Muscle of back (tissue), 13 donors: ENCODE data around the gene KRT72. TPM values are rescaled to one million over a fixed set of nuclear protein-coding genes. Genes with fewer than 3 reads are reported as not detected.
A peak's percentile ranks its signal among the peaks of the same experiment; 100 is the strongest.

ENCODE experiments used
- DNase-seq, 3 donors: peaks; one replicate each; pipeline versions ENCODE4 v3.0.0 to v3.0.0-alpha.2; 2013
- long read RNA-seq, 9 donors: transcript quantifications; one replicate each; lab custom pipeline, GENCODE V29; 2026
- polyA plus RNA-seq, 10 donors: library from polyadenylated mRNA; unstranded; fragments of 120-200 nt; gene quantifications; one replicate each; pipeline ENCODE4 v1.2.1, GENCODE V29; 2013; ENCODE audit not compliant: insufficient read length in 10 of 10

KRT72 gene
- polyA plus RNA-seq: 1 to 10 TPM in 1 of 10 donors, under 1 TPM in 1, not detected in 8; 0.30 to 1.5 TPM
- long read RNA-seq, donor 1: 0 reads
- long read RNA-seq, donor 2: 0 reads
- long read RNA-seq, donor 3: 0 reads
- long read RNA-seq, donor 4: 0 reads
- long read RNA-seq, donor 5: 0 reads
- long read RNA-seq, donor 6: 0 reads
- long read RNA-seq, donor 7: 0 reads
- long read RNA-seq, donor 8: 0 reads
- long read RNA-seq, donor 9: 0 reads

GRCh38 chr12:52600941-52601481, at the start of gene KRT72:
Gene KRT72, minus strand, starts transcription at chr12:52601463. Its CDS starts 11 bp downstream, at chr12:52601452.
- DNase-seq: no peak

DNA sequence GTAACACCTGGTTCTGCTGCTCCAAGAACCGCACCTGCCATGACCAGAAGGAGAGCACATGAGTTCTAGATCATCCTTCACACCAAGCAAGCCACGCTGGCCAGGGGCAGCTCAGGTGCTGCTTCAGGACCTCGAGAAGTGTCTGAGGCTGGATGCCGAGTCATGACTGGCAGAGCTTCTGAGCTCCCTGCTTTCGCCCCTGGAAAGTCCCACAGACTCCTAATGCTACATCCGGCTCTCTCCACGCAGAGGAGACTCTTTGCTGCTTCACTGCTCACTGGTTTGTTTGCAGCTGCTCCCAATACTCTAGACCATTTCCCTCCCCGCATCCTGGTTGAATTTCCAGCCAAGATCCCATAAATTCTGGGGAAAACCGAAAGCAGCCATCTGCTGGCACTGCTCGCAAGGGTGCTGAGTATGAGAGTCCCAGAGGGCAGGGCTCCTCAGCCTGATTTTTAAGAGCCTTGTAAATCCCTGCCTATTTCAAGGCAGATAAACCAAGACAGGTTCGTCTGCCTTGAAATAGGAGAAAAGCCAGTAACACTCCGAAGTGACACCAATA, 49.3 kb upstream of the KRT72 start:
- DNase-seq: peak in 1 of 3 donors; percentile 25

GRCh38 chr12:52649066-52649465, 47.8 kb upstream of the KRT72 start:
- no peak for DNase-seq

GRCh38 chr12:52648012-52648550, 46.8 kb upstream of the KRT72 start:
- DNase-seq: no peak

GRCh38 chr12:52647601-52648000, 46.3 kb upstream of the KRT72 start:
- no peak for DNase-seq

DNA sequence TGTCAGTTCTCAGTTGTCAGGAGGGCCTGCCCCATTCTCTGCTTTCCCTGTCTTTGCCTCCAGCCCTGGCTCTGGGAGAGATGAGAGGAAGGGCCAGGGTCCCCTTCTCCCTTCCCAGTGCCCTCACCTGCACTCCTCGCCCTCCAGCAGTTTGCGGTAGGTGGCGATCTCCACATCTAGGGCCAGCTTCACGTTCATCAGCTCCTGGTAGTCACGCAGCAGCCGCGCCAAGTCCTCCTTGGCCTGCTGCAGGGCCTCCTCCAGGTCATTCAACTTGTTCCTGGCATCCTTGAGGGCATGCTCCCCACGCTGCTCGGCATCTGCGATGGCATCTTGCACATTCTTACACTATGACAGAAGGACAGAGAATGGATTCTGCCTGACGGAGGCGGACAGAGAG, 45.4 kb upstream of the KRT72 start:
- no peak for DNase-seq

DNA sequence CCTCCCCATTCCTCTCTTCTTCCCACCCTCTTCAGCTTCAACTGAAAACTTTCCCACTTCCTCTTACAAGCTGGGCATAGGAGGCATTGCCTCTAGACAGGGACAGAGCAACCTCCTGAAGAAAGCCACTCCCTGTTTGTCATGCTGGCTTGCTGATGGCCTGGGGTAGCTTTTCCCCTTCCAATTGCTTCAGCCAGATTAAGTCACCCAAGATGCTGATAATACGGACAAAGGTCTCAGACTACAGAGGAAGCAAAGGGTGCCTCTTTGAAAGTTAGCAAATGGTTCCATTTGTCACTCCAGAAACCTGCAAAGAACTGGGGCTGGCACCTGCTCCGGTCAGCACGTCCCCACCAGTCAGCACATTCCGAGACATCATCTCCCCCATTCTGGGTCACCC, 44.7 kb upstream of the KRT72 start:
- DNase-seq: no peak

- DNase-seq: no peak
These were observed 44.0 kb upstream of the KRT72 start for GRCh38 chr12:52645120-52645761.

DNA sequence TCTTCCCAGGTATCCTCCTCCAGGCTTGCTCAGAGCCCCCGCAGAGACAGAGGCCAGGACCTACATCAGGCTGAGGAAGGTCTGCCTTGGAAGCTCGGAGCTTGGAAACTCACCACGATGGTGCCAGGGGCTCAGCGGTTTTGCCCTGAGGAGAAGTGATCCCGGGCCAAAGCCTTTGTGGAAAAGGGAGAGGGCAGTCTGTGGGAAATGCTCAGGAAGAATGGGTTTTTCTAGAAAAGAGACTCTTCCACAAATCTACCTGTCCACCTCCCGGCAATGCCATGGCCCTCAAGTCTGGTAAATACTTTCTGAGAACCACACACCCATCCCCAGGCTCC, 42.8 kb upstream of the KRT72 start:
- no peak for DNase-seq

DNA sequence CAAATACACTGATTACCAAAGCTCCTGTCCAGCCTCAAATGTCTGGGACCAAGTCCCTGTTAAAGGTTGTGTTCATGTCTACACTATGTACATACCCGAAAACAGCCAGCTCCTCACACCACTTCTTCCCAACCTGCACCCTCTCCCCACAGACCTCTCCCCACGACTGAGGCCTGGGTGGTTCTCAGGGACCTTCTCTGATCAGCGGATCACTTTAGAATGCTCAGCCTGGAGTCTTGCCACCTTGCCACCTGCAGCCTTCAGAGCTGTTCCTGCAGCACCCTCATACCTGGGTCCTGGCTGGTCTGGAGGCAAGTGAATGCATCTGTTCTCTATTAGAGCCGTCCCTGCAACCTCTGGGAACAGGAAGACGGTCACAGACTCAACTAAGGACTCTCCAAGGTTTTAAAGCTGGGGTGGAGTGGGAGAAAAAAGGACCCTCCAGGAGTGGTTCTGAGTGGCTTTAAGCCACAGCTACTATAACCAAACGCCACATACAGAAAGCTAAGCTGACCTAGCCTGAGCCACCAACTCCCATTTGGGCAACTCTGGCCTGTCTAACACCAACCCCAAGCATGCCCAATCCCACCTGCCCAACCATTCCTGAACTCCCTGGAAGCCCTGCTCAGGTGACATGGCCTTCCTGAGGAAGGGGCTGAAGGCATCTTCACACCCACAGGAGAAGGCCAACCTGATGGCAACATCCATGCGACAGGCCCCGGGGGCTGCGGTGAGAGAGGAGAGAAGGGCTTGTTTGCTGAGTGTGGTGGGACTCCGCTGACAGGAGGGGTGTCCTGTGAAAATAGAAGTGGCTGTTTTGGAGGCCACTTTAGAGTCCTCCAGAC, 42.2 kb upstream of the KRT72 start:
- no peak for DNase-seq

DNA sequence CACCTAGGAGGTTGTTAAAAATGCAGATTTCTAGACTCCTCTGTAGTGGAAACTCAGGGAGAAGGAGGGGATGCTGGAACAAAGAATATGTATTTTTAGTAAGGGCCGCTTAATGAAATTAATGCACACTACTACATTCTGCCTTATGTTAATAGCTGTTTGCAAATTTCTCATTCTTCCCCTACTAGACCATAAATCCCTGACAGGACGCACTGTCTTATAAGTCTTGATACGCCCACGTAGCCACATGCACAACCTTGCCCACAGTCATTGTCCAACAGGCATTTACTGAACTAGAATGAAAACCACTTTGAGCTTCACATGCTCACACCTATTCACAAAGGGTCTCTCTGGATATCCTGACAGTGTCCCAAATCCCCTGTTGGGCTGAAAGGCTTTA, 40.2 kb upstream of the KRT72 start:
- DNase-seq: no peak

- no peak for DNase-seq
These were observed 36.0 kb upstream of the KRT72 start for GRCh38 chr12:52637299-52637698.

- DNase-seq: no peak
These were observed 35.5 kb upstream of the KRT72 start for GRCh38 chr12:52636592-52637258.

DNA sequence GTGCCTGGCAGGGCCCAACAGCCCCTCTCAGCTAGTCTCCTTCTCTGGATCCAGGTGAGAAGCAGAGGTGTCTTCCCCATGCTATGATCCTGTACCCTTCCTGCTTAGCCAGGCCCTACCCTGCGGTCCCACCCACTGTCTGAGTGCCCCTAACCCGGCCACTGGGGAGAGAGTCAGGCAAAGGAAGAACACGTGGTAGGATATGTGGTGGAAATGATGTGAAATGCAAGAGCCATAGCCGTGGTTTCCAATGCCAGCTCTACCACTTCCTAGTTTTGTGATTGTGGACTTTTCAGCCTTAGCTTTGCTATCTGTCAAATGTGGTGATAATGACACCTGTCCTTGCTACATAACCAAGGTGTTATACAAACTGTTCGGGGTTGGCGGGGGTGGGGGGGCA, 34.9 kb upstream of the KRT72 start:
- no peak for DNase-seq

GRCh38 chr12:52634266-52635056, 33.2 kb upstream of the KRT72 start:
- DNase-seq: peak; percentile 27 to 53 (median 34)

GRCh38 chr12:52633383-52633782, 32.1 kb upstream of the KRT72 start:
- no peak for DNase-seq

DNA sequence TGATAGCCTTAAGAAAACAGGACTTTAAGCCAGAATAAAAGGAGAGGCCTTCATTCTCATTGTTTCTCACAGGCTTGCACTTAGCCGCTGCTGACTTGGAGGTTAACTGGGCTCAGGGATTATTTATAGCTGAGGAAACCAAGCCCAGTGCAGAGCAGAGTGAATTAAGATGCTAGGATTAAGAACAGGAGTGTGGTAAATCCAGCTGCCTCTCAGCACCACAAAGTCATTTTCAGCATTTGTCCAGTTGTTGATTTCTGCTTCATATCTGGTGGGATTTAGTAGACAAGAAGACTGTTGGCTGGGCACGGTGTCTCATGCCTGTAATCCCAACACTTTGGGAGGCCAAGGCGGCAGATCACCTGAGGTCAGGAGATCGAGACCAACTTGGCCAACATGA, 31.4 kb upstream of the KRT72 start:
- no peak for DNase-seq

- DNase-seq: no peak
These were observed 30.6 kb upstream of the KRT72 start for GRCh38 chr12:52631676-52632459.

- no peak for DNase-seq
These were observed 30.0 kb upstream of the KRT72 start for GRCh38 chr12:52631264-52631663.
